Hepatocyte (in vitro differentiated cells): Measurements from ENCODE around the gene ABO.

Source experiments
- EZH2 ChIP-seq: fragments of 200-600 bp; sonication (generic); IDR thresholded peaks from 2 replicates; pipeline ENCODE4 v1.6.1; 2016; ENCODE audit warnings: antibody characterized with exemption, mild to moderate bottlenecking, borderline replicate concordance
- TF ChIP-seq, protein P1 (sequence below): fragments of 200-600 bp; sonication (generic); IDR thresholded peaks from 2 replicates; pipeline ENCODE4 v1.5.1; 2016; ENCODE audit warnings: antibody characterized with exemption, mild to moderate bottlenecking; ENCODE audit not compliant: poor library complexity

GRCh38 chr9:133246991-133247390, 28.0 kb downstream of the ABO start:
- TF ChIP-seq, protein P1, sequence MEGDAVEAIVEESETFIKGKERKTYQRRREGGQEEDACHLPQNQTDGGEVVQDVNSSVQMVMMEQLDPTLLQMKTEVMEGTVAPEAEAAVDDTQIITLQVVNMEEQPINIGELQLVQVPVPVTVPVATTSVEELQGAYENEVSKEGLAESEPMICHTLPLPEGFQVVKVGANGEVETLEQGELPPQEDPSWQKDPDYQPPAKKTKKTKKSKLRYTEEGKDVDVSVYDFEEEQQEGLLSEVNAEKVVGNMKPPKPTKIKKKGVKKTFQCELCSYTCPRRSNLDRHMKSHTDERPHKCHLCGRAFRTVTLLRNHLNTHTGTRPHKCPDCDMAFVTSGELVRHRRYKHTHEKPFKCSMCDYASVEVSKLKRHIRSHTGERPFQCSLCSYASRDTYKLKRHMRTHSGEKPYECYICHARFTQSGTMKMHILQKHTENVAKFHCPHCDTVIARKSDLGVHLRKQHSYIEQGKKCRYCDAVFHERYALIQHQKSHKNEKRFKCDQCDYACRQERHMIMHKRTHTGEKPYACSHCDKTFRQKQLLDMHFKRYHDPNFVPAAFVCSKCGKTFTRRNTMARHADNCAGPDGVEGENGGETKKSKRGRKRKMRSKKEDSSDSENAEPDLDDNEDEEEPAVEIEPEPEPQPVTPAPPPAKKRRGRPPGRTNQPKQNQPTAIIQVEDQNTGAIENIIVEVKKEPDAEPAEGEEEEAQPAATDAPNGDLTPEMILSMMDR, result no peak
- TF ChIP-seq EZH2, result no peak
